NCI-H187 treated with DMSO at 0.1 percent for 48 hours (cell line): Measurements from ENCODE around the gene CTIF.
"Not testable (repeated sequence)": the region's sequence is repeated elsewhere in the genome, so short reads cannot be mapped to it uniquely, and the experiment has no call there.

Experiments used
- DNase-seq: peaks from one replicate; lab custom pipeline; 2025; lab: John Stamatoyannopoulos, UW

Gene CTIF

GRCh38 chr18:48708807-48709206 is 170.0 kb downstream of the CTIF start:
- no peak for DNase-seq

GRCh38 chr18:48709371-48710062 is 170.7 kb downstream of the CTIF start:
- no peak for DNase-seq

DNA sequence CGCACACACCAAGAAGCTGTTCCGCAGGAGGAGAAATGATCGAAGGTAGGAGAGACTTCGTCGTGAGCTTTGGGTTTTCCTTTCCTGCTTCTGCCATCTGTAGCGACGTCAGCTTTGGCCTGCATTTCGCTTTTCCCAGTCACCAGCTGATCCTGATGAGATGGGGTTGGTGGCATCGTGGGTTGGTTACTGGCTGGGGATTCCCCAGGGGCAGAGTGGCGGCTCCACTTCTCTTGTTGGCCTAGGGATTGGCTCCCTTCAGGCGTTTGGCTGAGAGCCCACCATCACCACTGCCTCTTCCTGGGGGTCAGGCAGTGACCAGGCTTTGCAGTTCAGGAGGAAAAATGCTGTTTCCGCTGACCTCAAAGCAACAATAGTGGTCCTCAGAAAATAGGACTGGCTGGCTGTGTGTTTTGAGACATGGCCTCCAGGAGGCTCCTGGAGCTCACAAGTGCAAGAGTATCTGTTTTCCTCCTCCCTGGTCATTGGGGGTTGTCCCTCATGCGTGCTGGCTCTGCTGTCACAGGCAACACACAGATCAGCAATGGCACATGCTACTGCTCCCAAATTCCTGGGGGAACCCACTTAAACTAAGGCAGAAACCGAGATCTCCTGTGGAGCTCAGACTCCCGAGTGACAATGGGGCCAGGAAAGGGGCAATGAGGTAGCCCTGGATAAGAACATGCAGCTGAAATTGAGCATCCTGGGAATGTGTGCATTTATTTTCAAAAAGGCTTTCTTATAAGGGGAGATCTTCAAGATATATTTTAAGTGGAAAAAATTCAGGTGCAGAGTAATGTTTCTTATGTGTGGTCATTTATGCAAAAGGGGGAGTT is 173.0 kb downstream of the CTIF start:
- DNase-seq: no peak

DNA sequence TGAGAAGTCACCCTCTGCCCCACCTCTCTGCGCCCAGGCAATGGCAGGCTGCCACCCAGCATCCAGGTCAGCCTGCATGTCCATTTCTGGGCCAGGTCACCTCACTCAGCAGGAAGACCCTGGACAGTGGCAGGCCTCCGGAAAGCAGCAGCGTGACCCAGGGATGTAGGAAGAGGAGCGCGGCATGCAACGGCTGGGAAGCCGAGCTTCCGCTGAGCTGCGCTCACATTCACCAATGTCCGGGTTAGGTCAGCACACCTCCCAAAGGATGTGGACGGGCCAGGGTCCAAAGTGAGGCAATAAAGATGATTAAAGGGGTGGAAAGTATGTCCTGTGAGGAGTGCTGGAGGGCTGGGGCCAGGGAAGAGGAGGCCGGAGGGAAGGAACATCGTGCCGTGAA is 174.5 kb downstream of the CTIF start:
- DNase-seq: no peak

- DNase-seq: no peak
These were observed 176.0 kb downstream of the CTIF start for GRCh38 chr18:48714873-48715272.

DNA sequence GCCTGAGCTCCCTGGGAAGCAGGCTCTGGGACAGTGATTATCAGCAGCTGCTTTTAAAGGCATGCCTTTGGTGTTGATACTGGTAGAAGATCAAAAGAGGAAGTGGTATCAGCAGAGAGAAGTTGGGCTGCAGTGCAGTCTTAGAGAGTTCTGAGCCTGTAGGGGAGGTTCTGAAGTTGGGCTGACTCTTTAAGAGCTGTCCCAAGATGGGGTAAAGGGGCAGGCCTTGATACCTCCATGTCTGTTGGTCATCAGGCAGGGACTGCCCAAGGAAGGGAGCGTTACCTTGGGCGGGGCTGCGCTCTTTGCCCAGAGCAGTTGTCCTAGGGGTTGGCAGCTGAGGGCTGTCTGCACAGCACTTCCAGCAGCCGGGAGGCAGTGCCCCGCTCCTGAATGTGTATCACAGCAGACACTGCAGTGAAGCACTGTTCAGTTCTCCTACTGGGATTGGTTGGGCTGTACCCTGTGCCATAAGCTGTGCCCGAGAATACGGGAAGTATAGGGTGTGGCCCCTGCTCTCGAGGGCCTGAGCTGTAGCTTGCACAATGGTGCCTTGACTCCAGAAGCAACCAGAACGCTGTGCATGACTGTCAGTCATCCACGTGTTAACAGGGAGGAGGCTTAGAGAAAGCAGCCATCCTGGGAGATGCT is 177.0 kb downstream of the CTIF start:
- no peak for DNase-seq

DNA sequence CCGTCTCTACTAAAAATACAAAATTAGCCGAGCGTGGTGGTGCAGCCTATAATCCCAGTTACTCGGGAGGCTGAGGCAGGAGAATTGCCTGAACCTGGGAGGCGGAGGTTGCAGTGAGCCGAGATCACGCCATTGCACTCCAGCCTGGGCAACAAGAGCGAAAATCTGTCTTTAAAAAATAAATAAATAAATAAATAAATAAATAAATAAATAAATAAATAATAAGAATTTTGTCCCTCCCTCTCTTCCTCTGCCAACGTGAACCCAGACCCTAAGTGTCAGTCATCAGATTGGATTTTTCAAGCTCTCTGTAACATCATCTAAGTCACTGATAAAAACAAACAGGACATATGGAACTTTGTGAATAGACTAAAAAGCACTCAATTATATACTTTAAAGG is 178.4 kb downstream of the CTIF start:
- DNase-seq: not testable (repeated sequence)

- no peak for DNase-seq
These were observed 179.6 kb downstream of the CTIF start for GRCh38 chr18:48718251-48718959.

DNA sequence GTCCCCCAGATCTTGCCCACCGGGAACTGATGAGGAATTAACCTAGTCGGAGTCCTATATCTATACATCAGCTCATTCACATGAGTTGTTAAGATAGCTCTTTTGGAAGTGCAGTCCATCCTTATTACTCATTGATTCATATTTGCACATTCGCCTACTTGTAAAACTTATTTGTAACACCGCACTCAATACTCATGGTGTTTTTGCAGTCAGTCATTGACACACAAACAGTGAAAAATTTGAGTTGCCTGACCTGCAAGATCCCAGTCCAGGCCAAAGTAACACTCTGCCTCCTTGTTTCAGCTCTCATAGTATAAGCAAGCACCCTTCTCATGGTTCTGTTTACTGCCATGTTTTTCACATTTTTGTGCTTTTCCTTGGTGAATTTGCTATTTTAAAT is 180.6 kb downstream of the CTIF start:
- no peak for DNase-seq

DNA sequence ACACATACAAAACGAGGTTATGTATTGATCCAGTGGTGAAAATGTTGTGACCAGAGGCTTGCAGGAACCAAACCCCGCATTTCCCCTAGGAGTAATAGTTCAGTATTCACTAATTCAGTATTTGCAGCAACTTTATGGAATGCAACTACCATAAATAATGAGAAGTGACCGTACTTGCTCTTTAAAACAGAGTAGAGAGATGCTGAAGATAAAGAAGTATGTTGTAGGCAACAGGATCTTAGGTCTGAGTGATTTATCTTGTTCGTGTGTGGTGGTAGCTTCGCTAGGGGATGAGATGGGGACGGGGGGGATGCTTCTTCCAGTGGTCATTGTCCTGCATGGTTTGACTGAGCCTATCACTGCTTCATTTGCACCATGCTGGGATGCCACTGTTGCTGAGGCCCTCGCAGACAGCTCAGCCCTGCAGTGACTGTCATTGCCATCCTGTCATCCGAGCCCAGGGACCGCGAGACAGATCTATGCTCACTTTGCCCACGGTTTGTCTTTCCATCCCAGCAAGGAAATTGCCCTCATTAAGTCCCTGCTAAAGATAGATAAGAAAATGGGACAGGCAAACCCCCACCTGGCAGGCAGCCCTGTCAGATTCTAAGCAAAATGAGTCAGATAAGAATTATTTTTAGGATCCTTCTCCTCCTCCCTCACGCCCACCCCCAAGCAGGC is 181.3 kb downstream of the CTIF start:
- DNase-seq: no peak

GRCh38 chr18:48720655-48721025 is 181.8 kb downstream of the CTIF start:
- DNase-seq: no peak

DNA sequence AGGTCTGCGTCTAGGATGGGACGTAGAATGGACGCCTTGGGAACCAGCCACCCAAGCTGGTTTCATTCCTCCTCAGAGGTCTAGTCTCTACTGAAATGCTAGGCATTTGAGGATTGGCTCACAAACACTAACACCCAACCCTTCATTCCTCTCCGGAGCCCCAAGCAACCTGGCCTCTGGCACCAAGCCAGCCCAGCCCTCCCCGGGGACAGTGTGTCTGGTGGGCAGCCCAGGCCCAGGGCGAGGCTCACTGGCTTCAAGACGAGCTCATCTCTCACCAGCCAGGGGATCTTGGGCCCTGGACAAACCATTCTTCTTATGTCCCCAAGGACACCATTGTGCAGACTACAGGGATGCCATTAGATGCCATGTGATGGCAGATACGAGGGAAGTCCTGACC is 182.5 kb downstream of the CTIF start:
- DNase-seq: no peak

DNA sequence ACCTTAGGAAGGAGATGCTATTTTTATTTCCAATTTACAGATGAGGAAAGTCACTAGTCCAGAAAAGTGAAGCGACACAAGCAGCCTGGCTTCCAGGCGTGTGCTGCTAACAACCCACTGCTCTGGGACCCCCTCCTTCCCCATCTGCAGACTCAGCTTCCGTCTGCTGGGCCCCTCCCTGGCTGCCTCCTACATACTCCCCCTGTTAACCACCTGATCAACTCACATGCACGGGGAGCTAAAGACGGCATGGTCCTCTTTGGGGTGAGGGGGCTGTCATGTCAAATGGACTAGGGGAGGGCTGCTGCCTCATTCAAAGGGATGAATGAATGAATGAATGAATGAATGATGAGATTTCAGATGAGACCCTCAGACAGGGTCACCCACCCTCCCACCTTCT is 184.2 kb downstream of the CTIF start:
- no peak for DNase-seq

DNA sequence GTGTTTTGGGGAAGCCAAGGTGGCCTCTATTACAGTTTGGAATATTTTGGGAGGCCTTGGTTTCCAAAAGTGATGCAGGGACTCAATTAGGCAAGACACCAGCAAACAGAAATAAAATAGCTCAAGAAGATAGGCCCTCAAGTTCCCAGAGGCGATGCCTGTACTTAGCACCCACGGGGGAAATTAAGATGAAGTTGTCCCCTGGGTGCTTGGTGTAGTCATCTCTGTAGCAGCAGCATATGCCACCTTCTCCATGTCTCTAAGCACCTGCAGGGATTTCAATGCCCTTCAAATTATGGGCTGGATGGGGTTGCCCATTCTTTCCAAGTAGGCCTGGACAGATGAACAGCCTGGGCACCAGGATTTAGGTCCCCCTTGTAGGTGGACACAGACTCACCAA is 185.0 kb downstream of the CTIF start:
- DNase-seq: no peak

- no peak for DNase-seq
These were observed 185.6 kb downstream of the CTIF start for GRCh38 chr18:48724442-48724841.

GRCh38 chr18:48724939-48725338 is 186.1 kb downstream of the CTIF start:
- no peak for DNase-seq

GRCh38 chr18:48725562-48725961 is 186.7 kb downstream of the CTIF start:
- DNase-seq: no peak

DNA sequence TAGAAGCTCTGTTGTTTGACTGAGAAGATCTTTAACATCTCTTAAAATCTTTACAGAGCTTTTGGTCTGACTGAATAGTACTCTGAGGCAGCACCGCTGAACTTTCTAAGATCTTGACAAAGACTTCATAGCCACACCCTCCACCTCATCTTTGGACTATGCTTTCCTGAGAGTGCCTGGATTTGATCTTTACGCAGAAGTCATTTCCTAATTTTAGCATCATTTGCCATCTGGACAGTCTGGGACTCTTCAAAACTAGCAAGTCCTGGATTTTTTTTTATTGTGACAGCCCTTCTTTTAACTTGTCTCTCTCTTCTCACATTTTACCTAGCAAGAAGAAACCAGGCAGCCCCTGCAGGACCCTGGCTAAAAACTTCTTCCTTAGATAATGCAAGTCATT is 188.8 kb downstream of the CTIF start:
- no peak for DNase-seq

GRCh38 chr18:48728204-48728833 is 189.5 kb downstream of the CTIF start:
- no peak for DNase-seq

DNA sequence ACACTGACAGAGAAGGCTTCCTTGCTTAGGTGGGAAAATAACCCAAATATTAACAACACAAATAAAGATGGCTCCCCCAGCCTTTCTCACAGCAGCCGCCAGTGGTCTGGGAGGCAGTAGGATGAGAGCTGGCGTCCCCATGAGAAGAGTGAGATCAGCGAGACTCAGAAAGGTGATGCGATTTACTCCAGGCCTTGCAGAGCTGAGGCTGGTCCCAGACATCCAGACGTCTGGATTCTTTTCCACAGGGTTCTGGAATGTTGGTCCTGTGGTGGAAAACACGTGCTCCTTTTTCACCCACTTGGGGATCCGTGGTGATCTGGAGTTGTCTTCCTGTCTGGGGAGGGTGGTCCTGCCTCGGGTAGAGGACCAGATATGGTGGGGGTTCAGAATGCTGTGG is 190.6 kb downstream of the CTIF start:
- DNase-seq: no peak

GRCh38 chr18:48730010-48730409 is 191.2 kb downstream of the CTIF start:
- no peak for DNase-seq
